Sigmoid colon (tissue), 7 donors: ENCODE results near the gene PRR7. TPM values are rescaled to one million over a fixed set of nuclear protein-coding genes. Genes with fewer than 3 reads are reported as not detected.

Source experiments
- DNase-seq: peaks from one replicate; pipeline ENCODE4 v3.0.0-alpha.2; 2019
- H3K27ac ChIP-seq, 4 donors: fragments of 200-600 bp; sonication (generic); one replicate each; pipeline ENCODE4 v1.5.1; 2016 to 2019; ENCODE audit warnings: mild to moderate bottlenecking in 1 of 4
- H3K27me3 ChIP-seq, 3 donors: fragments of 200-600 bp; sonication (generic); one replicate each; pipeline ENCODE4 v1.5.1; 2019; ENCODE audit warnings: mild to moderate bottlenecking in 1 of 3
- H3K36me3 ChIP-seq, 4 donors: fragments of 200-600 bp; sonication (generic); one replicate each; pipeline ENCODE4 v1.5.1; 2016 to 2019
- H3K4me1 ChIP-seq, 4 donors: fragments of 200-600 bp; sonication (generic); one replicate each; pipeline ENCODE4 v1.5.1; 2017 to 2019
- H3K4me3 ChIP-seq, 4 donors: fragments of 200-600 bp; sonication (generic); one replicate each; pipeline ENCODE4 v1.5.1; 2017 to 2019; ENCODE audit warnings: mild to moderate bottlenecking in 2 of 4, moderate library complexity in 1 of 4
- H3K9me3 ChIP-seq, 4 donors: fragments of 200-600 bp in 3 of 4; sonication (generic) in 3 of 4; one replicate each; pipeline versions ENCODE4 v1.5.1 to v1.6.1; 2013 to 2019
- CTCF ChIP-seq, 4 experiments: fragments of 450-650 bp in 3 of 4; fragments of 200-600 bp in 1 of 4; IDR thresholded peaks; one replicate each; pipeline ENCODE4 v1.5.1; 2016 to 2019; ENCODE audit warnings: antibody characterized with exemption in 4 of 4, mild to moderate bottlenecking in 3 of 4, moderate library complexity in 2 of 4
- EP300 ChIP-seq, 4 donors: sonication (generic); formaldehyde crosslinking; IDR thresholded peaks; one replicate each; pipeline ENCODE4 v1.6.1; 2017; ENCODE audit warnings: antibody characterized with exemption in 4 of 4
- POLR2A ChIP-seq, 2 donors: fragments of 450-650 bp; IDR thresholded peaks; one replicate each; pipeline ENCODE4 v1.6.1; 2016; ENCODE audit warnings: antibody characterized with exemption in 2 of 2, mild to moderate bottlenecking in 2 of 2, moderate library complexity in 2 of 2
- POLR2AphosphoS5 ChIP-seq, 4 donors: sonication (generic); formaldehyde crosslinking; IDR thresholded peaks; one replicate each; pipeline ENCODE4 v1.6.1; 2017; ENCODE audit warnings: antibody characterized with exemption in 4 of 4
- WGBS, 2 donors: extraction: QIAGEN DNeasy Blood & Tissue Kit; methylation state at CpG; one replicate each; pipeline ENCODE4 v1.1.7; 2013; 5-methylcytosine and 5-hydroxymethylcytosine counted together
- intact Hi-C: fragments of 100-400 bp; cut with DNase I; formaldehyde crosslinking; loops from one replicate; pipeline ENCODE4 v1.15.1; 2023
- polyA plus RNA-seq, 3 donors: library from polyadenylated mRNA; stranded (reverse); fragments of 200-250 nt; gene quantifications; one replicate each; pipeline ENCODE4 v1.2.3, GENCODE V29; 2013
- total RNA-seq, 4 donors: library from RNA; depleted of rRNA; stranded (reverse); fragments of >200 nt; gene quantifications; one replicate each; pipeline ENCODE4 v1.1.0, GENCODE V29; 2016
- donor health status: healthy with polysubstance abuse.
- donor health status: Bipolar disorder and iron deficiency.
- donor health status: healthy.

PRR7 gene
- total and polyA plus RNA-seq, 7 donors = 0.82 to 3.7 (median 2.2) TPM; not detected in 2

DNA sequence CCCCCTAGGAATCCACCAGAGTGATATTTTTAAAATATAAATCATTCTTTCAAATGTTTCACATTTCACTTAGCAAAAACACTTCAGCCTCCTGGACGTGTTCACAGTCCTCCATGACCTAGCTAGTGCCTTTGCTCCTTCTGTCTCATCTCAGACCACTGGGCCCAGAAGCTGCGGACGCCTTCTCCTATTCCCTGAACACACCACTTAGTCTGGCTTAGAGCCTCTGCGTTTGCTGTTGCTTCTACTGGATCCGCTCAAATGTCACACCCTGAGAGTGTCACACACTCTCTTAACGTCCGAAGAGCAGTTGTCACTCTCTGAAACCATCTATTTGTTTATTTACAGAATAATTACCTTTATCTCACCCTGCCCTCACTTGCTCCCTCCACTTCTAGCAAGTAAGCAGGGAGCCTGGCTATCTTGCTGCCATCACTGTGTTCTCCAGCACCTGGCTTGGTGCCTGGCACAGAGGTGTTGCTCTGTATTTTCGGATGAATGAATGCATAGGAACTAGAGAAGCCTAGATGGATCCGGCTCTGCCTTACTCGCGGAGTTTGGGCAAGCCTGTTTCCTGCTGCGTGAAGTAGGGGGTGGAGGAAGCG is 21.3 kb upstream of the PRR7 start:
- 28 to 42% methylated on average over 13 of the region's 13 CpGs for WGBS, 2 donors
- peaks cover 0 to under 1% (median 0%) of the 10 kb centered on the region in 4 donors for H3K36me3 ChIP-seq
- TF ChIP-seq EP300 (IDR thresholded peaks at IDR 0.05) = no peak
- TF ChIP-seq POLR2A (IDR thresholded peaks at IDR 0.05) = no peak
- no peak for TF ChIP-seq POLR2AphosphoS5 (IDR thresholded peaks at IDR 0.05)
- no peak for TF ChIP-seq CTCF (IDR thresholded peaks at IDR 0.05)
- no peaks in the 10 kb centered on the region for H3K9me3 ChIP-seq
- no peak for DNase-seq
- peaks cover 0 to 37% (median 32%) of the 10 kb centered on the region in 4 donors for H3K4me1 ChIP-seq
- H3K27me3 ChIP-seq = no peaks in the 10 kb centered on the region
- peak overlapping the region; percentile 89 to 95 (median 92) for H3K27ac ChIP-seq
- intact Hi-C loops = loop anchor here (2.0 kb wide), 1 partner anchor 22 kb away; no protein-coding TSS in a partner anchor
- peak overlapping the region; percentile 40 to 53 (median 52) for H3K4me3 ChIP-seq

DNA sequence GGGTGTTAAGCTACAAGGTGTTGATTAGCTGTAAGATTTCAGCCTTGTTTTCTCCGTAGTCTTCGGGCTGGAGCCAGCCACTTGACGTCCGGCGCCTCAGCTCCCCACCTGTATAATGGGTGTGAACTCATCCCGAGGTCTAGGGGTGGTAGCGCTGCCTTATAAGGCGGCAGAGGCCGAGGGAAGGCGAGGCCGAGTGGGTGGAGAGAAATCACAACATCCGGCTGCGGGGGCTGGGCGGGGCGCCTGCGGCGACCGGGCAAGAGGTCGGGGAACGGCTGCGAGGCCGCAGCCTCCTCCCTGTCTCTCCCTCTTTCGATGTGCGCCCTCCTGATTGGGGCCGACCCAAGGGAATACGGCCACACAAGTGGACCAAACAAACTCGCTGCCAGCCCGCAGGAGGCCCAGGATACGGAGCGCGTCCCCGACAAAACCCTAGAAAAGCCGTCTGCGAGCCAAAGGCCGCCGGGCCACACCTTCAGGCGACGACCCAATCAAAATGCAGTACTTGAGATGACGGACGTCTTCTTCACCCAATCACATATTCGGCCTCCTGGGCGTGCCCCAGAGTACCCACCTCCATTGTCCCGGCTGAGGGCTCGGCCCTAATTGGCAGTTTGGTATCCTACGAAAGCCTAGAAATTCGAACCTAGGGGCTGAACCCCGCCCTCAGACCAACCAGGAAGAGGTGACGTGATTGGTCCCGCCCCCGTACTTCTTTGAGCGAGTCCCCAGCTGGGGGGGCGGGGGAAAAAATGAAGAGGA is 20.6 kb upstream of the PRR7 start:
- Histone ChIP-seq H3K9me3 (no peaks in the 10 kb centered on the region), H3K27ac (peak overlapping the region; percentile 89 to 95 (median 92)), H3K4me3 (peak overlapping the region; percentile 40 to 53 (median 52)), H3K36me3 (peaks cover 0 to 7% (median 3%) of the 10 kb centered on the region in 4 donors), H3K27me3 (no peaks in the 10 kb centered on the region), H3K4me1 (peaks cover 0 to 37% (median 32%) of the 10 kb centered on the region in 4 donors)
- intact Hi-C loops = loop anchor here (2.0 kb wide), 3 partner anchors 23 to 73 kb away; no protein-coding TSS in a partner anchor
- DNase-seq = peak; percentile 100
- TF ChIP-seq POLR2AphosphoS5 (IDR thresholded peaks at IDR 0.05) (peak; percentile 62 to 94 (median 80)), POLR2A (IDR thresholded peaks at IDR 0.05) (peak; percentile 72 to 91), EP300 (IDR thresholded peaks at IDR 0.05) (no peak), CTCF (IDR thresholded peaks at IDR 0.05) (no peak)
- 0% methylated on average over 52 of the region's 52 CpGs for WGBS, 2 donors

GRCh38 chr5:177426566-177427210 is 19.9 kb upstream of the PRR7 start, which contains the start of gene GRK6:
GRK6 (plus strand) TSS chr5:177426676; CDS start chr5:177426846, 170 bp downstream.
- Histone ChIP-seq H3K27ac (peak within 1 kb of the TSS; percentile 90 to 95 (median 92)), H3K4me3 (peak within 1 kb of the TSS; percentile 73 to 92 (median 80)), H3K27me3 (no peaks in the 10 kb centered on the region), H3K4me1 (peaks cover 0 to 43% (median 35%) of the 10 kb centered on the region in 4 donors), H3K9me3 (no peaks in the 10 kb centered on the region), H3K36me3 (peaks cover 0 to 13% (median 4%) of the 10 kb centered on the region in 4 donors)
- TF ChIP-seq POLR2A (IDR thresholded peaks at IDR 0.05) = no peak
- no peak for TF ChIP-seq CTCF (IDR thresholded peaks at IDR 0.05)
- TF ChIP-seq EP300 (IDR thresholded peaks at IDR 0.05) = no peak
- TF ChIP-seq POLR2AphosphoS5 (IDR thresholded peaks at IDR 0.05) = no peak
- intact Hi-C loops = loop anchor here (2.0 kb wide), 2 partner anchors 28 to 72 kb away; no protein-coding TSS in a partner anchor
- WGBS, 2 donors = 1% methylated on average over 82 of the region's 82 CpGs
- DNase-seq = peak; percentile 81

- WGBS, 2 donors = 8 to 9% methylated on average over 11 of the region's 11 CpGs
- intact Hi-C loops = loop anchor here (2.0 kb wide), 2 partner anchors 27 to 71 kb away; no protein-coding TSS in a partner anchor
- Histone ChIP-seq H3K4me1 (peaks cover 0 to 43% (median 38%) of the 10 kb centered on the region in 4 donors), H3K36me3 (peaks cover 0 to 20% (median 8%) of the 10 kb centered on the region in 4 donors), H3K4me3 (peak overlapping the region; percentile 73 to 92 (median 80)), H3K27ac (peak overlapping the region; percentile 86 to 93 (median 89)), H3K9me3 (no peaks in the 10 kb centered on the region), H3K27me3 (no peaks in the 10 kb centered on the region)
- DNase-seq = no peak
- no peak for TF ChIP-seq POLR2AphosphoS5 (IDR thresholded peaks at IDR 0.05)
- no peak for TF ChIP-seq CTCF (IDR thresholded peaks at IDR 0.05)
- no peak for TF ChIP-seq POLR2A (IDR thresholded peaks at IDR 0.05)
Measured at GRCh38 chr5:177427211-177427822, 19.3 kb upstream of the PRR7 start.
